ENCODE results near the gene C19orf73. TPM values are rescaled to one million over a fixed set of nuclear protein-coding genes. Genes with fewer than 3 reads are reported as not detected.
A peak's percentile ranks its signal among the peaks of the same experiment; 100 is the strongest.
"Not testable (repeated sequence)": the region's sequence is repeated elsewhere in the genome, so short reads cannot be mapped to it uniquely, and the experiment has no call there.

Gene C19orf73
- total RNA-seq, 1 donor, result 0.54 TPM

GRCh38 chr19:49127674-49128544 is 9.0 kb upstream of the C19orf73 start:
- TF ChIP-seq, protein P1, sequence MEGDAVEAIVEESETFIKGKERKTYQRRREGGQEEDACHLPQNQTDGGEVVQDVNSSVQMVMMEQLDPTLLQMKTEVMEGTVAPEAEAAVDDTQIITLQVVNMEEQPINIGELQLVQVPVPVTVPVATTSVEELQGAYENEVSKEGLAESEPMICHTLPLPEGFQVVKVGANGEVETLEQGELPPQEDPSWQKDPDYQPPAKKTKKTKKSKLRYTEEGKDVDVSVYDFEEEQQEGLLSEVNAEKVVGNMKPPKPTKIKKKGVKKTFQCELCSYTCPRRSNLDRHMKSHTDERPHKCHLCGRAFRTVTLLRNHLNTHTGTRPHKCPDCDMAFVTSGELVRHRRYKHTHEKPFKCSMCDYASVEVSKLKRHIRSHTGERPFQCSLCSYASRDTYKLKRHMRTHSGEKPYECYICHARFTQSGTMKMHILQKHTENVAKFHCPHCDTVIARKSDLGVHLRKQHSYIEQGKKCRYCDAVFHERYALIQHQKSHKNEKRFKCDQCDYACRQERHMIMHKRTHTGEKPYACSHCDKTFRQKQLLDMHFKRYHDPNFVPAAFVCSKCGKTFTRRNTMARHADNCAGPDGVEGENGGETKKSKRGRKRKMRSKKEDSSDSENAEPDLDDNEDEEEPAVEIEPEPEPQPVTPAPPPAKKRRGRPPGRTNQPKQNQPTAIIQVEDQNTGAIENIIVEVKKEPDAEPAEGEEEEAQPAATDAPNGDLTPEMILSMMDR (IDR thresholded peaks at IDR 0.05; ENCODE audit: insufficient read depth, low read length), result peak; percentile 31
- peak; percentile 95 for DNase-seq (ENCODE audit: low read depth)
- H3K4me3 ChIP-seq (ENCODE audit: low read depth, low read length), result peak overlapping the region; percentile 65

DNA sequence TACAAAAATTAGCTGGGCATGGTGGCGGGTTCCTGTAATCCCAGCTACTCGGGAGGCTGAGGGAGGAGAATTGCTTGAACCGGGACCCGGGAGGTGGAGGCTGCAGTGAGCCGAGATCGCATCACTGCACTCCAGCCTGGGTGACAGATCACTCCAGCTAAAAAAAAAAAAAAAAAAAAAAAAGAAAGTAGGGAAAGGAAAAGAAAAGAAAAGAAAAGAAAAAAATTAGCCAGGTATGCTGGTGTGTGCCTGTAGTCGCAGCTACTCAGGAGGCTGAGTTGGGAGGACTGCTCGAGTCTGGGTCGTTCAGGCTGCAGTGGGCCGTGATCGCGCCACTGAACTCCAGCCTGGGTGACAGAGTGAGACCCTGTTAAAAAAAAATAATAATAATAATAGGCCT is 8.3 kb upstream of the C19orf73 start:
- H3K4me3 ChIP-seq (ENCODE audit: low read depth, low read length); DNase-seq (ENCODE audit: low read depth): not testable (repeated sequence)

DNA sequence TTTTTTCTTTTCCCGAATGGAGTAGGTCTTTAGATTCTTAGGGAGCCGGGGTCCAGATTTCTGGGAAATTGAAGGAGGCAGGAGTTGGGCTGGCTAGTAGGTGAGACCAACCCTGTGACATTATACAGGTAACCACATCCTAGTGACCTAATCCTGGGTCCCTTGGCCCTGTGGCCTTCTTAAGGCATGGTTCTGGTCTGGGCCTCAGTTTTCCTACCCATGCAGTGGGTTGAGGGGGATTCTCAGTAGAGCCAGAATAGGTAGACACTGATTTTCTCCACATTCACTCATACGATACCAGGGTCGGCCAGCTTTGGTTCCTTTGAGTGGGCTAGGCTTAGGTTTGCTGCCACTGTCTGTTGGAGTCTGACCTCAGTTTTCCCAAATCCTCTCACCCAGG is 7.6 kb upstream of the C19orf73 start:
- no peak overlapping the region for H3K4me3 ChIP-seq (ENCODE audit: low read depth, low read length)
- no peak for DNase-seq (ENCODE audit: low read depth)
- TF ChIP-seq, protein P1 (IDR thresholded peaks at IDR 0.05; ENCODE audit: insufficient read depth, low read length), result no peak

- TF ChIP-seq, protein P1 (IDR thresholded peaks at IDR 0.05; ENCODE audit: insufficient read depth, low read length), result no peak
- DNase-seq (ENCODE audit: low read depth), result no peak
- H3K4me3 ChIP-seq (ENCODE audit: low read depth, low read length), result no peak overlapping the region
Measured at GRCh38 chr19:49125025-49125731, 6.2 kb upstream of the C19orf73 start.

DNA sequence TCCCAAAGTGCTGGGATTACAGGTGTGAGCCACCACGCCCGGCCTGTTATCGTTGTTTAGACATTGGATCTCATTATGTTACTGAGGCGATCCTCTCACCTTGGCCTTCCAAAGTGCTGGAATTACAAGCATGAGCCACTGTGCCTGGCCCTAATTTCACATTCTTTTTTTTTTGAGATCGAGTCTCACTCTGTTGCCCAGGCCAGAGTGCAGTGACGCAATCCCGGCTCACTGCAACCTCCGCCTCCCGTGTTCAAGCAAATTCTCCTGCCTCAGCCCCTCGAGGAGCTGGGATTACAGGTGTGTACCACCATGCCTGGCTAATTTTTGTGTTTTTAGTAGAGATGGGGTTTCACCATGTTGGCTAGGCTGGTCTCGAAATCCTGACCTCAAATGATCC is 4.3 kb upstream of the C19orf73 start:
- DNase-seq (ENCODE audit: low read depth); H3K4me3 ChIP-seq (ENCODE audit: low read depth, low read length): not testable (repeated sequence)

DNA sequence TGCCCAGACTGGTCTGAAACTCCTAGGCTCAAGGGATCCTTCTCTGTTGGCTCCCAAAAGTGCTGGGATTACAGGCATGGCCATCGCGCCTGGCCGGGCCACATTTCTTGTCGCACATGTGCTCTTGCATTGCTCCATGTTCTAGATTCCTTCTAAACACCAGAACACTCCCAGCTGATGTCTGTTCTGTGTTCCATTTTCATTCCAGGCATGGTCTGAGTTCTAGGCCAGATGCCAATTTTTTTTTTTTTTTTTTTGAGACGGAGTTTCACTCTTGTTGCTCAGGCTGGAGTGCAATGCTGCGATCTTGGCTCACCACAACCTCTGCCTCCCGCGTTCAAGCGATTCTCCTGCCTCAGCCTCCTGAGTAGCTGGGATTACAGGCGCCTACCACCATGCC is 2.9 kb upstream of the C19orf73 start:
- not testable (repeated sequence) for DNase-seq (ENCODE audit: low read depth); H3K4me3 ChIP-seq (ENCODE audit: low read depth, low read length)

DNA sequence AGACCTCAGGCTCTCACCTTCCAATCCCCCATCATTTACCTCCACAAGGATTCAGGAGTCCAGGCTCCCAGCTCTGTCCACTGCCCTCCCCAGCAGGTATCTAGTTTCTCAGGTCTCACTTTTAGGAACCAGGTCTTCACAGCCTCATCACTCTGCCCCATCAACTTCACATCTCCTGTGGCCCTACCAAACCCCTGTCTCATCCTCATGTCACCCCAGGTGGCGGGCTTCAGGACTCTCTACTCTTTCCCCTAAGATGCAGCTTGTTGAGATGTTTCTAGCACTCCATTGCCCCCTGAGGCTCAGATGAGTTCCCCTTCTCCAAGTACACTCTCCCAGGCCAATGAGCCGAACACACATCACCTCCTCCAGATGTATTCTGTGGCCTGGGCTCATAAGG is 1.9 kb upstream of the C19orf73 start:
- no peak for DNase-seq (ENCODE audit: low read depth)
- no peak overlapping the region for H3K4me3 ChIP-seq (ENCODE audit: low read depth, low read length)
- TF ChIP-seq, protein P1 (IDR thresholded peaks at IDR 0.05; ENCODE audit: insufficient read depth, low read length), result no peak

- H3K4me3 ChIP-seq (ENCODE audit: low read depth, low read length), result no peak overlapping the region
- no peak for DNase-seq (ENCODE audit: low read depth)
- TF ChIP-seq, protein P1 (IDR thresholded peaks at IDR 0.05; ENCODE audit: insufficient read depth, low read length), result no peak
Measured at GRCh38 chr19:49120325-49120683, 1.4 kb upstream of the C19orf73 start.

All from fibroblast of the aortic adventitia (primary cell).